GM12878 (cell line): ENCODE results near the gene CASS4. TPM values are rescaled to one million over a fixed set of nuclear protein-coding genes. Genes with fewer than 3 reads are reported as not detected.

Source experiments
- ATAC-seq: fragments of 200-7000 bp; cut with Tn5 transposase; 3 replicates; pipeline ENCODE4 v1.9.1; 2020; ENCODE audit warnings: mild to moderate bottlenecking, moderate library complexity
- BruUV-seq: library from RNA; stranded (reverse); fragments of 400-500 nt; replicated peaks from 2 replicates; lab custom pipeline; 2021; lab: Mats Ljungman, UMichigan
- CTCF ChIA-PET: fragments of 300-600 bp; sonication (Branson Sonifier 250); formaldehyde crosslinking; extraction: SDS; loops from one replicate; lab custom pipeline; 2021; ENCODE audit warnings: inconsistent platforms; lab: Yijun Ruan, JAX
- POLR2A ChIA-PET: fragments of 350-600 bp; formaldehyde crosslinking; extraction: SDS; loops from one replicate; lab custom pipeline; 2021; ENCODE audit warnings: inconsistent platforms; lab: Charles Lee
- RAD21 ChIA-PET: fragments of 300-600 bp; sonication (Branson Sonifier 250); formaldehyde crosslinking; loops from one replicate; lab custom pipeline; 2023; ENCODE audit warnings: antibody characterized with exemption; ENCODE audit not compliant: unreplicated experiment; lab: Charles Lee
- SMC1A ChIA-PET: fragments of 300-600 bp; sonication (Branson Sonifier 250); formaldehyde crosslinking; loops from one replicate; lab custom pipeline; 2023; ENCODE audit not compliant: unreplicated experiment, uncharacterized antibody; lab: Charles Lee
- DNase-seq: peaks from one replicate; pipeline ENCODE4 v3.0.0-alpha.2; 2011; ENCODE audit warnings: low read depth, low spot score
- FAIRE-seq: peaks from 3 replicates; lab custom pipeline; 2011; peaks lifted over from hg19 to GRCh38; lab: Jason Lieb, UNC
- H2AFZ ChIP-seq: 2 replicates; pipeline ENCODE4 v1.6.0; 2011; ENCODE audit warnings: low read depth, low read length, control low read depth; ENCODE audit not compliant: control insufficient read depth
- H3K27ac ChIP-seq: 2 replicates; pipeline ENCODE4 v1.5.1; 2011; ENCODE audit warnings: control low read depth; ENCODE audit not compliant: control insufficient read depth, insufficient read depth
- H3K27me3 ChIP-seq, 2 experiments: replicated peaks in 1 of 2; 2 replicates each; pipeline versions ENCODE4 v1.6.0 to v1.6.1; 2011; ENCODE audit warnings: low read length in 1 of 2; ENCODE audit not compliant: control insufficient read depth in 2 of 2, insufficient read depth in 2 of 2
- H3K36me3 ChIP-seq, 2 experiments: 2 replicates each; pipeline ENCODE4 v1.5.1; 2011; ENCODE audit warnings: low read length in 1 of 2; ENCODE audit not compliant: control insufficient read depth in 2 of 2, insufficient read depth in 2 of 2
- H3K4me1 ChIP-seq: 2 replicates; pipeline ENCODE4 v1.6.1; 2011; ENCODE audit warnings: mild to moderate bottlenecking, low read length, moderate library complexity, mixed read lengths; ENCODE audit not compliant: control insufficient read depth, insufficient read depth
- H3K4me2 ChIP-seq: 2 replicates; pipeline ENCODE4 v1.6.0; 2011; ENCODE audit warnings: control low read depth; ENCODE audit not compliant: control insufficient read depth, insufficient read depth
- H3K4me3 ChIP-seq: fragments of 200-600 bp; sonication (generic); 2 replicates; pipeline ENCODE4 v1.5.1; 2016
- H3K79me2 ChIP-seq: 2 replicates; pipeline ENCODE4 v1.6.0; 2011; ENCODE audit warnings: low read length; ENCODE audit not compliant: control insufficient read depth, insufficient read depth
- H3K9ac ChIP-seq: 2 replicates; pipeline ENCODE4 v1.8.0; 2011; ENCODE audit warnings: low read length, control low read depth, mixed read lengths; ENCODE audit not compliant: control insufficient read depth, insufficient read depth
- H3K9me3 ChIP-seq: replicated peaks from 3 replicates; pipeline ENCODE4 v1.5.1; 2011; ENCODE audit warnings: mild to moderate bottlenecking, low read length; ENCODE audit not compliant: control insufficient read depth, insufficient read depth
- H4K20me1 ChIP-seq: 2 replicates; pipeline ENCODE4 v1.6.0; 2011; ENCODE audit not compliant: control insufficient read depth, insufficient read depth
- BMI1 ChIP-seq: fragments of 450-650 bp; IDR thresholded peaks from 2 replicates; pipeline ENCODE4 v1.6.1; 2016; ENCODE audit warnings: mild to moderate bottlenecking, moderate library complexity, borderline replicate concordance
- MYB ChIP-seq: fragments of 150-350 bp; IDR thresholded peaks from 2 replicates; pipeline ENCODE4 v1.6.1; 2014; ENCODE audit warnings: mild to moderate bottlenecking, low read depth, low read length, borderline replicate concordance
- PML ChIP-seq: IDR thresholded peaks from 2 replicates; pipeline ENCODE4 v1.6.1; 2012; ENCODE audit warnings: low read length, inconsistent platforms
- RELA ChIP-seq: fragments of 450-650 bp; IDR thresholded peaks from 2 replicates; pipeline ENCODE4 v1.8.0; 2014; ENCODE audit warnings: borderline replicate concordance; ENCODE audit not compliant: partially characterized antibody
- SPI1 ChIP-seq: IDR thresholded peaks from 2 replicates; pipeline ENCODE4 v1.6.1; 2011; ENCODE audit warnings: low read depth, mild to moderate bottlenecking, low read length, moderate library complexity, borderline replicate concordance; ENCODE audit not compliant: insufficient read depth
- SRF ChIP-seq, 2 experiments: IDR thresholded peaks; 2 replicates each; pipeline ENCODE4 v1.6.1; 2011; ENCODE audit warnings: low read depth in 2 of 2, low read length in 2 of 2, mild to moderate bottlenecking in 1 of 2, moderate library complexity in 1 of 2
- ZBTB4 ChIP-seq: fragments of 450-650 bp; formaldehyde crosslinking; IDR thresholded peaks from 2 replicates; pipeline ENCODE4 v1.4.0; 2022; ENCODE audit warnings: mild to moderate bottlenecking, moderate library complexity
- ZSCAN29 ChIP-seq: fragments of 450-650 bp; IDR thresholded peaks from 2 replicates; pipeline ENCODE4 v1.6.1; 2017; ENCODE audit warnings: mild to moderate bottlenecking, moderate library complexity
- WGBS: methylation state at CpG from one replicate; pipeline ENCODE4 v1.1.6; 2016; ENCODE audit warnings: low lambda C conversion rate; ENCODE audit not compliant: insufficient replicate concordance, insufficient coverage; ENCODE audit errors: missing lambda C conversion rate; 5-methylcytosine and 5-hydroxymethylcytosine counted together
- in situ Hi-C: fragments of 300-500 bp; cut with MboI; formaldehyde crosslinking; loops from 9 replicates; pipeline ENCODE4 v1.14.3; 2018; ENCODE audit warnings: mixed read lengths
- intact Hi-C: fragments of 100-400 bp; cut with micrococcal nuclease; formaldehyde crosslinking; loops from one replicate; pipeline ENCODE4 v1.14.2; 2022; ENCODE audit not compliant: unreplicated experiment
- polyA plus RNA-seq, 11 experiments: library from polyadenylated mRNA; depleted of rRNA in 4 of 11; unstranded in 6 of 11; stranded (reverse) in 5 of 11; fragments of >200 nt; fragmentation: Nextera tagmentation in 4 of 11; fragmentation: Illumina TruSeq in 1 of 11; extraction: Ambion mirVana in 4 of 11; extraction: Trizol in 1 of 11; gene quantifications; 1 replicate in 1 of 11; 2 replicates in 10 of 11; pipeline versions ENCODE4 v1.2.1 to v1.2.3, GENCODE V29; 2011 to 2016; ENCODE audit warnings: inconsistent platforms in 2 of 11, missing spikeins in 2 of 11, low read depth in 1 of 11
- total RNA-seq, 4 experiments: library from RNA; depleted of rRNA in 3 of 4; stranded (reverse); fragments of >200 nt in 3 of 4; fragmentation: Illumina TruSeq in 1 of 4; extraction: Trizol in 1 of 4; gene quantifications; 2 replicates each; pipeline versions ENCODE4 v1.2.1 to v1.2.3, GENCODE V29; 2013 to 2021
- TF ChIP-seq, protein P1 (sequence below): IDR thresholded peaks from 2 replicates; pipeline ENCODE4 v1.6.1; 2011; ENCODE audit warnings: low read depth, low read length, improper control_type of control experiment, borderline replicate concordance
- TF ChIP-seq, protein P2 (sequence below): IDR thresholded peaks from 2 replicates; pipeline ENCODE4 v1.6.1; 2012; ENCODE audit warnings: low read length, inconsistent platforms

The CASS4 gene
- total and polyA plus RNA-seq, 10 of the 15 experiments (the other 5 are each of a cell fraction or from before 2014, with no cell fraction given): 0.04 to 0.24 (median 0.11) TPM; not detected in 1

DNA sequence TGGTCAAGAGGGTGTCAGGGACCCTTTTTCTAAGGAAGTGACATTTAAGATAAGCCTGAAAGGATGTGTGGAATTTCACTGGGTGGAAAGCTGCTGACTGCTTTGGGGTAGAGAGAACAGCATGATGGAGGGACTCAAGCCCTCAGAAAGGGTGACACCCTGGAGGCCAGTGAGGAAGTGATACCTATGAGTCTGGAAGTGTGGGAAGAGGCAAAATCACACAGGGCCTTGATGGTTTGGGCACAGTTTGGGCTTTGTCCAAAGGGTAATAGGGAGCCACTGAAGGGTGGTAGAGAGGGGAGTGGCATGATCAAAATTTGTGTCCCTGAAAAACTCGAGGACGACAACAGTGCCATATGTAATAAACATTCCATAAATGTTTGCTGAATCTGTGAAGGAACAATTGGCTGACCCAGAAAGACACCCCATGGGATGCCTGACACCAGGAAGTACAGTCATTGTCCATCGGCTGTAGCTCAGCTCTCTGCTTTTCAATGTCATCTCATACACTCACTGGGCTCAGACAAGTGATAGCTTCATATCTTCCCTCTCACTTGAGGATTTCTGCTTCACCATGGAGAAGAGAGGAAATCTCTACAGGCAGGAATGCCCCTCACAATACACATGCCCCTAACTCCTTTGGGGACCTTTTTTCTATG, 21.3 kb downstream of the CASS4 start:
- no peak for DNase-seq
- ChIA-PET POLR2A (no interaction called here), RAD21 (interaction anchor here (0.7 kb wide), 1 partner anchor 39 kb away, joined by 3 read pairs; no protein-coding TSS in a partner anchor), CTCF (interaction anchor here (1.3 to 1.5 kb wide), 2 partner anchors 13 to 36 kb away, joined by 3 to 4 read pairs; no protein-coding TSS in a partner anchor), SMC1A (interaction anchor here (1.4 to 1.6 kb wide), 2 partner anchors 8 to 10 kb away, joined by 5 to 7 read pairs; no protein-coding TSS in a partner anchor)
- Histone ChIP-seq H3K9ac (no peak overlapping the region), H4K20me1 (no peaks in the 10 kb centered on the region), H3K4me1 (peaks cover 10% of the 10 kb centered on the region), H3K9me3 (no peaks in the 10 kb centered on the region), H2AFZ (no peak overlapping the region; the same call in 1 of the 2 replicates), H3K79me2 (no peaks in the 10 kb centered on the region), H3K36me3 (no peaks in the 10 kb centered on the region), H3K4me2 (no peak overlapping the region), H3K4me3 (no peak overlapping the region), H3K27me3 (no peaks in the 10 kb centered on the region), H3K27ac (no peak overlapping the region)
- intact Hi-C loops (no loop called here), in situ Hi-C loops (no loop called here)
- no peak for ATAC-seq
- no peak for FAIRE-seq
- WGBS: 78% methylated on average over 3 of the region's 3 CpGs
- TF ChIP-seq PML (no peak), SRF (IDR thresholded peaks at IDR 0.05; ENCODE audit: low read depth in 2 of 2, low read length in 2 of 2) (no peak), SPI1 (peak; percentile 54; the same call in 1 of the 2 replicates)
- no TSS peak for BruUV-seq

- SMC1A ChIA-PET: interaction anchor here (1.4 to 1.6 kb wide), 3 partner anchors 8 to 42 kb away, joined by 3 to 7 read pairs (median 5); partner anchors contain the start of genes AURKA and CSTF1
- no peaks in the 10 kb centered on the region for H3K27me3 ChIP-seq
- H4K20me1 ChIP-seq: no peaks in the 10 kb centered on the region
- H3K9ac ChIP-seq: no peak overlapping the region
- RAD21 ChIA-PET: interaction anchor here (0.7 kb wide), 1 partner anchor 39 kb away, joined by 3 read pairs; no protein-coding TSS in a partner anchor
- no peak for ATAC-seq
- intact Hi-C loops: no loop called here
- no TSS peak for BruUV-seq
- WGBS: 85% methylated on average over 6 of the region's 6 CpGs
- DNase-seq: no peak
- POLR2A ChIA-PET: no interaction called here
- H3K9me3 ChIP-seq: no peaks in the 10 kb centered on the region
- H3K4me3 ChIP-seq: no peak overlapping the region
- no peaks in the 10 kb centered on the region for H3K79me2 ChIP-seq
- H2AFZ ChIP-seq: no peak overlapping the region; the same call in 1 of the 2 replicates
- in situ Hi-C loops: no loop called here
- CTCF ChIA-PET: interaction anchor here (1.3 to 1.5 kb wide), 2 partner anchors 13 to 37 kb away, joined by 3 to 4 read pairs; no protein-coding TSS in a partner anchor
- H3K36me3 ChIP-seq: no peaks in the 10 kb centered on the region
- FAIRE-seq: no peak
- H3K4me1 ChIP-seq: peaks cover 7% of the 10 kb centered on the region
- H3K27ac ChIP-seq: no peak overlapping the region
- no peak overlapping the region for H3K4me2 ChIP-seq
- TF ChIP-seq MYB: no peak
- TF ChIP-seq, protein P1, sequence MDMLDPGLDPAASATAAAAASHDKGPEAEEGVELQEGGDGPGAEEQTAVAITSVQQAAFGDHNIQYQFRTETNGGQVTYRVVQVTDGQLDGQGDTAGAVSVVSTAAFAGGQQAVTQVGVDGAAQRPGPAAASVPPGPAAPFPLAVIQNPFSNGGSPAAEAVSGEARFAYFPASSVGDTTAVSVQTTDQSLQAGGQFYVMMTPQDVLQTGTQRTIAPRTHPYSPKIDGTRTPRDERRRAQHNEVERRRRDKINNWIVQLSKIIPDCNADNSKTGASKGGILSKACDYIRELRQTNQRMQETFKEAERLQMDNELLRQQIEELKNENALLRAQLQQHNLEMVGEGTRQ: no peak
- no peak for TF ChIP-seq RELA
- TF ChIP-seq ZBTB4 (CRISPR knock-in tag): no peak
- TF ChIP-seq ZSCAN29: no peak
- no peak for TF ChIP-seq BMI1
- TF ChIP-seq, protein P2, sequence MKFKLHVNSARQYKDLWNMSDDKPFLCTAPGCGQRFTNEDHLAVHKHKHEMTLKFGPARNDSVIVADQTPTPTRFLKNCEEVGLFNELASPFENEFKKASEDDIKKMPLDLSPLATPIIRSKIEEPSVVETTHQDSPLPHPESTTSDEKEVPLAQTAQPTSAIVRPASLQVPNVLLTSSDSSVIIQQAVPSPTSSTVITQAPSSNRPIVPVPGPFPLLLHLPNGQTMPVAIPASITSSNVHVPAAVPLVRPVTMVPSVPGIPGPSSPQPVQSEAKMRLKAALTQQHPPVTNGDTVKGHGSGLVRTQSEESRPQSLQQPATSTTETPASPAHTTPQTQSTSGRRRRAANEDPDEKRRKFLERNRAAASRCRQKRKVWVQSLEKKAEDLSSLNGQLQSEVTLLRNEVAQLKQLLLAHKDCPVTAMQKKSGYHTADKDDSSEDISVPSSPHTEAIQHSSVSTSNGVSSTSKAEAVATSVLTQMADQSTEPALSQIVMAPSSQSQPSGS: no peak
These were observed 21.8 kb downstream of the CASS4 start for GRCh38 chr20:56433880-56434255.
